Psoas muscle (tissue), 8 donors: Measurements from ENCODE around the gene FSTL4. TPM values are rescaled to one million over a fixed set of nuclear protein-coding genes. Genes with fewer than 3 reads are reported as not detected.
"Not testable (repeated sequence)": the region's sequence is repeated elsewhere in the genome, so short reads cannot be mapped to it uniquely, and the experiment has no call there.

Source experiments
- ATAC-seq, 4 donors: fragments of 200-7000 bp; cut with Tn5 transposase; one replicate each; pipeline ENCODE4 v1.9.1; 2020; ENCODE audit warnings: moderate library complexity in 3 of 4, mild to moderate bottlenecking in 2 of 4
- DNase-seq, 2 donors: peaks; one replicate each; pipeline ENCODE4 v3.0.0-alpha.2; 2020
- H3K27ac ChIP-seq: fragments of 200-600 bp; one replicate; pipeline ENCODE4 v1.8.0; 2022
- H3K27me3 ChIP-seq, 3 donors: fragments of 200-600 bp in 1 of 3; one replicate each; pipeline versions ENCODE4 v1.6.1 to v1.8.0; 2013 to 2022; ENCODE audit warnings: low read length in 2 of 3, mild to moderate bottlenecking in 2 of 3, moderate library complexity in 1 of 3; ENCODE audit not compliant: insufficient read depth in 3 of 3
- H3K36me3 ChIP-seq, 2 donors: fragments of 200-600 bp in 1 of 2; one replicate each; pipeline versions ENCODE4 v1.6.1 to v1.8.0; 2013 to 2022; ENCODE audit warnings: low read depth in 1 of 2, mild to moderate bottlenecking in 1 of 2, moderate library complexity in 1 of 2; ENCODE audit not compliant: insufficient read depth in 1 of 2
- H3K4me1 ChIP-seq: fragments of 200-600 bp; one replicate; pipeline ENCODE4 v1.8.0; 2022
- H3K4me3 ChIP-seq: fragments of 200-600 bp; one replicate; pipeline ENCODE4 v1.8.0; 2022; ENCODE audit warnings: mild to moderate bottlenecking
- H3K9me3 ChIP-seq: fragments of 200-600 bp; one replicate; pipeline ENCODE4 v1.8.0; 2022
- CTCF ChIP-seq: fragments of 200-600 bp; IDR thresholded peaks from one replicate; pipeline ENCODE4 v1.8.0; 2022; ENCODE audit warnings: antibody characterized with exemption
- WGBS, 3 donors: extraction: QIAGEN DNeasy Blood & Tissue Kit; methylation state at CpG; one replicate each; pipeline versions ENCODE4 v1.1.6 to v1.1.7; 2013; 5-methylcytosine and 5-hydroxymethylcytosine counted together
- intact Hi-C, 2 donors: fragments of 100-400 bp; cut with DNase I; formaldehyde crosslinking; loops; one replicate each; pipeline versions ENCODE4 v1.11.0 to v1.14.2; 2022
- polyA plus RNA-seq, 3 donors: library from polyadenylated mRNA; stranded (reverse); fragments of 200-250 nt; gene quantifications; one replicate each; pipeline ENCODE4 v1.2.3, GENCODE V29; 2013
- total RNA-seq, 4 donors: library from RNA; stranded (reverse); fragmentation: NEBNext Ultra II Directional in 2 of 4; extraction: Animal tissue kit (Norgen Biotek cat#: 25700) in 2 of 4; gene quantifications; one replicate each; pipeline versions ENCODE4 v1.2.1 to v1.2.4, GENCODE V29; 2021 to 2023
- donor health status: healthy with polysubstance abuse.
- donor health status: DM: no; HTN: no; CAD: no; lungs with moderate emphysema.
- donor health status: Bipolar disorder and iron deficiency.
- donor health status: healthy.
- donor health status: DM: yes; HTN: yes; CAD: no.
- donor health status: DM: no; HTN: no; CAD: no.
- donor health status: DM: no; HTN: no; CAD: no.
- donor health status: DM: yes; HTN: yes; CAD: no.

FSTL4 gene
- total and polyA plus RNA-seq, 7 donors = 0.07 to 0.81 (median 0.24) TPM

DNA sequence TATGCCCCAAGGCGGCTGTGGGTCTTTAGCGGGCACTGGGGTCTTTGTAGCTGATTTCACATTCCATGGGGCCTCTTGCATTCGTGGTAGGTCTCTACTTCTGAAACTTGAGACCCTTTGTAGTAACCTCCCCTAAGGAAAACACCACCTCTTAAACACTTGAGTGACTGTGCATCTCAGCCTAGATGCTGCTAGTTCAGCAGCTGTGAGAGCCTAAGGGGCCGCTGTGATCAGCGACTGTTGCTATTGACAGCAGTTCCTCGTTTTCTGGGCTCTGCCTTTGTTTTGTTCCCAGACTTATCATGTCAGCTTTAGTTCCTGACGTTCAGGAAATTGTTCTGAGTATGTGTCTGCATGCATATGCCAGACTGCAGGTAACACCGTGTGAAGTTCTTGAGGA is 389.4 kb downstream of the FSTL4 start:
- H3K36me3 ChIP-seq = no peaks in the 10 kb centered on the region
- H3K27me3 ChIP-seq = no peaks in the 10 kb centered on the region
- no peak for TF ChIP-seq CTCF
- ATAC-seq = no peak
- no peak overlapping the region for H3K4me3 ChIP-seq
- no peak for DNase-seq
- no peak overlapping the region for H3K27ac ChIP-seq
- WGBS, 3 donors = 63 to 80% (median 72%) methylated on average over 7 to 8 of the region's 8 CpGs
- intact Hi-C loops = no loop called here
- H3K4me1 ChIP-seq = peaks cover 9% of the 10 kb centered on the region
- no peaks in the 10 kb centered on the region for H3K9me3 ChIP-seq

- Histone ChIP-seq H3K9me3 (no peaks in the 10 kb centered on the region), H3K4me1 (peaks cover 9% of the 10 kb centered on the region), H3K27me3 (no peaks in the 10 kb centered on the region), H3K36me3 (no peaks in the 10 kb centered on the region), H3K4me3 (no peak overlapping the region), H3K27ac (no peak overlapping the region)
- no peak for TF ChIP-seq CTCF
- 87 to 88% (median 88%) methylated on average over 4 of the region's 4 CpGs for WGBS, 3 donors
- no peak for ATAC-seq
- no peak for DNase-seq
- intact Hi-C loops = no loop called here
Observed at GRCh38 chr5:133222521-133222920, 389.8 kb downstream of the FSTL4 start.

- Histone ChIP-seq H3K27me3 (no peaks in the 10 kb centered on the region), H3K4me1 (peaks cover 9% of the 10 kb centered on the region), H3K36me3 (no peaks in the 10 kb centered on the region), H3K4me3 (no peak overlapping the region), H3K27ac (no peak overlapping the region), H3K9me3 (no peaks in the 10 kb centered on the region)
- no peak for TF ChIP-seq CTCF
- no peak for ATAC-seq
- intact Hi-C loops = no loop called here
- 86 to 96% (median 95%) methylated on average over 6 of the region's 6 CpGs for WGBS, 3 donors
- DNase-seq = no peak
Observed at GRCh38 chr5:133222040-133222439, 390.3 kb downstream of the FSTL4 start.

- ATAC-seq (no peak), DNase-seq (no peak)
- no peaks in the 10 kb centered on the region for H3K27me3 ChIP-seq
- intact Hi-C loops = no loop called here
- TF ChIP-seq CTCF = no peak
- H3K4me1 ChIP-seq = peaks cover 6% of the 10 kb centered on the region
- H3K27ac ChIP-seq = no peak overlapping the region
- H3K36me3 ChIP-seq = no peaks in the 10 kb centered on the region
- 73 to 77% (median 73%) methylated on average over 12 of the region's 12 CpGs for WGBS, 3 donors
- no peak overlapping the region for H3K4me3 ChIP-seq
- H3K9me3 ChIP-seq = no peaks in the 10 kb centered on the region
Observed at GRCh38 chr5:133220851-133221674, 391.3 kb downstream of the FSTL4 start.

DNA sequence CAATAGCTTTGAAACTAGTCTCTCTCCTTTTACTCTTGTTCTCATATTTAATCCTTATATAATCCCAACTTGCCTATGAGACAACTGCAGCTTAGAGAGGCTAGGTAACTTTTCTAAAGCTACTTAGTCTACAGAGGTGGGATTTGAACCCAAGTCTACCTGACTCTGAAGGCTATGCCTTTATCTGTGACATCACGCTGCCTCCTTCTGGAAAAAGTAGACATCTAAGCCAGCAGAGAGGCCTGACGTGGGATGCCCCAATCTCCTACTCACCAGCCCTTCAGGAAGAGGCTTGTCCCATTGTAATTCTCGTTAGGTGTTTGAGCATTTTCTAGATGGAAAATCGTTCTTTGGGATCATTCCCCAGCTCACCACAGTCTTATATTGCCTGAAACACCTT is 393.0 kb downstream of the FSTL4 start:
- H3K27ac ChIP-seq = no peak overlapping the region
- DNase-seq (no peak), ATAC-seq (no peak)
- no peaks in the 10 kb centered on the region for H3K4me1 ChIP-seq
- H3K4me3 ChIP-seq = no peak overlapping the region
- intact Hi-C loops = no loop called here
- no peaks in the 10 kb centered on the region for H3K9me3 ChIP-seq
- H3K36me3 ChIP-seq = no peaks in the 10 kb centered on the region
- TF ChIP-seq CTCF = no peak
- no peaks in the 10 kb centered on the region for H3K27me3 ChIP-seq
- 85 to 94% (median 91%) methylated on average over 4 of the region's 4 CpGs for WGBS, 3 donors

DNA sequence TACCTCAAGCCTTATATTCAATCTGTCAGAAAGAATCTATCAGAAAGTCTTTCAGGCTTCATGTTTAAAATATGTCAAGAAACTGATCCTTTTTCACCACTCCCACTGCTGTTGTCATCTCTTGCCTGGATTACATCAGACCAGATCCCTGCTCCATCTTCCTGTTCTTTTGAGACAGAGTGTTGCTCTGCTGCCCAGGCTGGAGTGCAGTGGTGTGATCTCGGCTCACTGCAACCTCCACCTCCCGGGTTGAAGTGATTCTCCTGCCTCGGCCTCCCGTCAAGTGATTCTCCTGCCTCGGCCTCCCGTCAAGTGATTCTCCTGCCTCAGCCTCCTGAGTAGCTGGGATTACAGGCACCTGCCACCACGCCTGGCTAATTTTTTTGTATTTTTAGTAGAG is 396.2 kb downstream of the FSTL4 start:
- H3K4me3 ChIP-seq, DNase-seq, ATAC-seq, H3K36me3 ChIP-seq, intact Hi-C loops, H3K4me1 ChIP-seq, H3K9me3 ChIP-seq, H3K27ac ChIP-seq, H3K27me3 ChIP-seq: not testable (repeated sequence)
- WGBS, 3 donors = 93 to 100% (median 97%) methylated on average over 7 of the region's 7 CpGs
